GM18507 (cell line): ENCODE measurements around the gene TMEM254.
"Not testable (repeated sequence)": the region's sequence is repeated elsewhere in the genome, so short reads cannot be mapped to it uniquely, and the experiment has no call there.

Experiments
- DNase-seq: peaks from one replicate; pipeline ENCODE4 v3.0.0; 2011; ENCODE audit warnings: low read depth; ENCODE audit not compliant: insufficient read length; ENCODE audit errors: extremely low spot score
- FAIRE-seq: peaks from 2 replicates; lab custom pipeline; 2011; peaks lifted over from hg19 to GRCh38; lab: Jason Lieb, UNC

The TMEM254 gene, protein sequence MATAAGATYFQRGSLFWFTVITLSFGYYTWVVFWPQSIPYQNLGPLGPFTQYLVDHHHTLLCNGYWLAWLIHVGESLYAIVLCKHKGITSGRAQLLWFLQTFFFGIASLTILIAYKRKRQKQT

GRCh38 chr10:80078448-80079311 lies at the start of gene TMEM254:
Gene TMEM254, plus strand, starts transcription at chr10:80078665. Its CDS starts 35 bp downstream, at chr10:80078700.
- FAIRE-seq (peak; percentile 86), DNase-seq (peak; percentile 90)

GRCh38 chr10:80029205-80029604 lies 49.3 kb upstream of the TMEM254 start:
- FAIRE-seq, DNase-seq: not testable (repeated sequence)

- not testable (repeated sequence) for FAIRE-seq, DNase-seq
These were observed 48.6 kb upstream of the TMEM254 start for GRCh38 chr10:80029865-80030264.

GRCh38 chr10:80032503-80032902 lies 46.0 kb upstream of the TMEM254 start:
- no peak for FAIRE-seq
- no peak for DNase-seq

DNA sequence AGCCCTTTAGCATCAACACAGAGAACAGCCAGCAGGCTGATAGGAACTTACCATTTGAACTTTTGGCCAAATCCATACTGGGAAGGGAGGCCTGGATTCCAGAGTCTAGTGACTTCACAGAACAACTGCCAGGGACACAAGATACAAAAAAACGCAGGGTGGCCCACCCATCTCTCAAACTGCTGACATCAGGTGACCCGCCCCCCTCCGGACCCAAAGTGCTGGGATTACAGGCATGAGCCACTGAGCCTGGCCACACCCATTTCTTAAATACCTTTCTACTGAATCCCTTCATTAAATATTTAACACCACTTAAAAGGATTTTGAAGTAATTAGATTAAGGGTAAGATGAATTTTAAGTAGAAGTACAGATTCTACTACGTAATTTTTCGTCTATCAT lies 43.7 kb upstream of the TMEM254 start:
- DNase-seq, FAIRE-seq: not testable (repeated sequence)

GRCh38 chr10:80035430-80035829 lies 43.0 kb upstream of the TMEM254 start:
- FAIRE-seq, result not testable (repeated sequence)

GRCh38 chr10:80036921-80037500 lies 41.5 kb upstream of the TMEM254 start:
- not testable (repeated sequence) for DNase-seq, FAIRE-seq

More at GRCh38 chr10:80035430-80035829, 43.0 kb upstream of the TMEM254 start:
- DNase-seq, result not testable (repeated sequence)

- not testable (repeated sequence) for DNase-seq, FAIRE-seq
These were observed 40.2 kb upstream of the TMEM254 start for GRCh38 chr10:80038226-80038625.

DNA sequence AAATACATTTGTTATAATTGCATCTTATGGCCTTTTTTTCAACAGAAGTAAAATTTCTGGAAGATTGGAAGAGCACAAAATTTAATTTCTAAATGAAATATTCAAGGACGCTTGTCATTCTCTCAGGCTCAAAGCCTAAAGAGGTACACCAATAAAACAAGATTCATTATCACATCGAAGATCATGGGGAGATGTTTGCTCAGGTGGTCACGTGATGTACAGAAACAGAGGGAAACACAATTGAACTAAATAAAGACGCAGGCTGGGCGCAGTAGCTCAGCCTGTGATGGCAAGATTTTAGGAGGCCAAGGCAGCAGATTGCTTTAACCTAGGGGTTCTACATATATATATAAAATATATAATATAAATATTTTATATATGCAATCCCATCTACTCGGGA lies 37.3 kb upstream of the TMEM254 start:
- DNase-seq, result no peak
- no peak for FAIRE-seq

DNA sequence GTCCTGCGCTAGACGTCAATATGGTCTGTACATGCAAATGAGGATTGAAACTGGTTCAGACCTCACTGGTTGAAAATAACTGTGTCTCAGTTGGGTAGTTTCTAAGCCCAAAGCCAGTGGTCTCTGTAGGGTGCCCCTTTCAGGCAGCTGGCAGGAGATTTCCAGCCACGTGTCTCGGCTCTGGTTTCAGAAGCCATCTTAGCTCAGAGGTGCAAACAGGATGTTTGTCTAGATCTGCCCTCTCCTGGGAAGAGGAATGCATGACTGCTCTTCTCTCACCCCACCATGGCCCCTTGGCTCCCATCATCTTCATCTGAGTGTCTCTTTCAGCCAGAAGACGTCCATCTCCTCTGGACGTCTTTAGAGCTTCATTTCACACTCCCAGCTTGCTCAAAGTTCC lies 33.5 kb upstream of the TMEM254 start:
- not testable (repeated sequence) for FAIRE-seq, DNase-seq

DNA sequence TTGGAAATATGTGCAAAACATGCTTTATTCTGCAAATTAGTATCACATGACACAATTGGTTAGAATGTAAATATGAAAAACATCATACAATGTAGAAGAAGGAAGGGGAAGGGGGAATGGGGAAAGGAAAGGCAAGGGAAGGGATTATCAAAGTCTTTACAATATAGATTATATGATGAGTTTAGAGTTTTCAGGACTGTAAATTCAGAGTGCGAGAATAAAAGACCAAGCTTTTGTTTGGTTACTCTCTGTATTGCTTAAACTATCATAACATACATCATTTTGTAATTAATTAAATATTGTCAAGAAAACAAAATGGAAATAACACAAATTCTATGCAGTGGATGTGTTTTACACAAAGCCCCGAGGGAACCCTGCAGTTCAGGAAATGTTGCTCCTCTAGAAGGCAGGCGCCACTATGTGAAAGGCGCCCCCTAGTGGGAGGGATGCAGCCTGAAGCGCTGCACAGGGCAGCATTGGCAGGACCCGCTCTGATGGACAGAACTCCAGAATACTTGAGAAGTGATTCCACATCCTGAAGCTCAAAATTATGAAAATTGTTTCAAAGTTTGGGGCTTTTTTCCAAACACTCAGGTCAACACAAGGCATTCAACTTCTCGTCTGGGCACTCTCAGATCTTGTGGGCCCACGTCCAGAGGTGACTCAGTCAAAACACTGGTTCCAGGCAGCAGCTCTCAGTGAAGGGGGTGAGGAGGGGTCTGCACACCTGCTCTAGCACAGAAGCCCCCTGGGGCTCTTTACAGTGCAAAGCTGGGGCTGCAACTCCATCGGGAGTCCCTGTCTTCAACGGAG lies 31.6 kb upstream of the TMEM254 start:
- DNase-seq (peak; percentile 37), FAIRE-seq (no peak)

GRCh38 chr10:80050752-80051151 lies 27.7 kb upstream of the TMEM254 start:
- FAIRE-seq (no peak), DNase-seq (no peak)

DNA sequence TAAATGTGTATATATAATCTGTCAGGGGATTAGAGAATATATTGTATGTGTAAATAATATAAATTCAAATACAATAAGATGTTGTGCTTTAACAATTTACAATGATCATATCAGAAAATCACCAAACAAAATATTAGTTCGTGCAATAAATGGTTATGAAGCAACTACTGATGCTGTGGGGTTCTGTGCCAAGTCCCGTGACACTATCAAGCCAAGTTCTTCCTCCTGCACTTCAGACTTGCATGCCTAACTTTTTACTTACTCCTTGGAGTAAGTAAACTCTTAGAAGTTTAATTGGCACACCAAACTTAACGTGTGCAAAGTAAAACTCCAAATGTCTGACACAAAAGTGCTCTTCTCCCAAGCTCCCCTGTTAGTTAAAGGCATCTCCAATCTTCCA lies 26.5 kb upstream of the TMEM254 start:
- no peak for FAIRE-seq

GRCh38 chr10:80055760-80056159 lies 22.7 kb upstream of the TMEM254 start:
- DNase-seq (no peak), FAIRE-seq (no peak)

More for the DNA sequence above, 26.5 kb upstream of the TMEM254 start:
- DNase-seq, result no peak

DNA sequence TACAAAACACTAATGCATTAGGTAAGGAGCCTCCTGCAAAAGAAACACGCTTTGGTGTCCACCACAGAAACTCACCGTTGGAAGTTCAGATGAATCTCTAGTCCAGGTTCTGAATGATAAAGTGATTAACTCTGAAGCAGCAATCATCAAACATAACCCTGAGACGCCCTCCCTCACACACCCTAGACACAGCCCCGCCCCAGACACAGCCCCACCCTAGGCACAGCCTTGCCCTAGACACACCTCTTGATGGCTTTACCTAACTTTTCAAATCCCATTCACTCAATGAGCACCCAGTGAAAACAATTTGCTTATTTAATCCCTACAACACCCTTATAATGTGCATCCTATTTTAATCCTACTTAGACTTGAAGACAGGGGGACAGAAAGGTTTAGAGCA lies 21.3 kb upstream of the TMEM254 start:
- DNase-seq (no peak), FAIRE-seq (no peak)

DNA sequence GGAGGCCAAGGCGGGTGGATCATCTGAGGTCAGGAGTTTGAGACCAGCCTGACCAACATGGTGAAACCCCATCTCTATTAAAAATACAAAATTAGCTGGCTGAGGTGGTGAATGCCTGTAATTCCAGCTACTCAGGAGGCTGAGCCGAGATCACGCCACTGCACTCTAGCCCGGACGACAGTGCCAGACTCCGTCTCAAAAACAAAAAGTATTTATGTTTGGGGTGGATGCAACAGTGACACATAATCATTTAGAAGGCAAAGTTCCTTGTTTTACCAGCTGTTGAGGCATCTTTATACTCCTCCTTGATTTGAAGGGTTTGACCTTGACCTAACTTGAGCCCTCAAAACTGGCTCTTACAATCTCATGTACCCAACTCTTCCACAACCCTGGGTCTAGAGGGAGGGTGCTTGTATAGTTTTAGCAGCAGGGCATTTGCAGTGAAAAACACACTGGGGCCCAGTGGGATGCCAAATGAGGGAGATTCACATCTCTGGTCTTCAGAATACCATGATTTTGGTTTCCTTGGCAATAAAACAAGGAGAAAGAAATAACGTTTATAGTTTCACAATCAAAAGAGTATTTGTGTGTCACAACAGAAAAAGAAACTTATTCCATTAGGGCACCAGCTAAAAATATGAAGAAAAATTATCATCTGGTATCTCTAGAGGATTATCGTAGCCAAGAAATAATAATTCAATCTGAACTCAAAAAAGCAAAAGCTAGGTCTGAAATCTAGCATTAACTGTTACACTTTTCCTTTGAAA lies 14.2 kb upstream of the TMEM254 start:
- FAIRE-seq (no peak), DNase-seq (no peak)

GRCh38 chr10:80066809-80067208 lies 11.7 kb upstream of the TMEM254 start:
- no peak for DNase-seq
- no peak for FAIRE-seq

DNA sequence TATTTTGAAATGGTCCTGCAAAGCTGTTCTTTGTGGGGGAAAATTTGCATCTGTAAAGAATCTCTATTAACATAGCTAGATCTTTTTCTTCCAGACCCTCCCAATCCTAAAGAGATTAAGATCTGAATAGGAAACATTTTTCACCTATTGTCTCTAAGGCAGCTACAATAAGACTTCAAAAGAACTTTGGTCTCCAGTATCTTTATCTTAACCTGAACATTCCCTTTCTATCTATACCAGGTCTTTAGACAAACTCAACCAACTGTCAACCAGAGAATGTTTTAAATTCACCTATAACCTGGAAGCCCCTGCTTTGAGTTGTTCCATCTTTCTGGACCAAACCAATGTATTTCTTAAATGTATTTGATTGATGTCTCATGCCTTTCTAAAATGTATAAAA lies 10.6 kb upstream of the TMEM254 start:
- DNase-seq, FAIRE-seq: not testable (repeated sequence)

- no peak for FAIRE-seq
- DNase-seq, result no peak
These were observed 10.2 kb upstream of the TMEM254 start for GRCh38 chr10:80068270-80068669.
